ENCODE measurements around the gene LTBP4.

Gene LTBP4

GRCh38 chr19:40597329-40597838 is 3.8 kb upstream of the LTBP4 start:
- DNase-seq (ENCODE audit: low spot score): no peak

- peak; percentile 83 for DNase-seq (ENCODE audit: low spot score)
Observed at GRCh38 chr19:40598121-40598917, 2.9 kb upstream of the LTBP4 start.

GRCh38 chr19:40598918-40599307 is 2.3 kb upstream of the LTBP4 start:
- DNase-seq (ENCODE audit: low spot score): no peak

GRCh38 chr19:40599331-40599901 is 1.8 kb upstream of the LTBP4 start:
- no peak for DNase-seq (ENCODE audit: low spot score)

- no peak for DNase-seq (ENCODE audit: low spot score)
Observed at GRCh38 chr19:40599902-40600569, 1.1 kb upstream of the LTBP4 start.

GRCh38 chr19:40600570-40601133 is 517 bp upstream of the LTBP4 start:
- DNase-seq (ENCODE audit: low spot score): no peak

- no peak for DNase-seq (ENCODE audit: low spot score)
Observed at GRCh38 chr19:40603071-40603388, 1.9 kb downstream of the LTBP4 start.

- peak; percentile 97 for DNase-seq (ENCODE audit: low spot score)
Observed at GRCh38 chr19:40603389-40604170, 2.4 kb downstream of the LTBP4 start.

GRCh38 chr19:40604171-40604646 is 3.0 kb downstream of the LTBP4 start:
- DNase-seq (ENCODE audit: low spot score): no peak

GRCh38 chr19:40604647-40605215 is 3.6 kb downstream of the LTBP4 start:
- DNase-seq (ENCODE audit: low spot score): no peak

GRCh38 chr19:40605216-40605971 is 4.2 kb downstream of the LTBP4 start:
- peak; percentile 90 for DNase-seq (ENCODE audit: low spot score)

GRCh38 chr19:40607311-40608239 is 6.4 kb downstream of the LTBP4 start:
- no peak for DNase-seq (ENCODE audit: low spot score)

GRCh38 chr19:40608240-40608621 is 7.1 kb downstream of the LTBP4 start:
- no peak for DNase-seq (ENCODE audit: low spot score)

GRCh38 chr19:40608957-40609356 is 7.8 kb downstream of the LTBP4 start:
- DNase-seq (ENCODE audit: low spot score): no peak

GRCh38 chr19:40609561-40610395 is 8.6 kb downstream of the LTBP4 start:
- DNase-seq (ENCODE audit: low spot score): peak; percentile 96

GRCh38 chr19:40610396-40611064 is 9.4 kb downstream of the LTBP4 start:
- peak; percentile 67 for DNase-seq (ENCODE audit: low spot score)

GRCh38 chr19:40611096-40611495 is 9.9 kb downstream of the LTBP4 start:
- peak; percentile 24 for DNase-seq (ENCODE audit: low spot score)

Measured in activated CD4-positive, alpha-beta T cell treated with anti-CD3 and anti-CD28 coated beads, Interleukin-2, Interleukin-4, amounts not matched to agents 100 ng/mL and 50 ng/mL, durations not matched to agents 16 hours and 8 hours (primary cell).